Esophagus (tissue), 2 donors: ENCODE results near the gene RAET1E. TPM values are rescaled to one million over a fixed set of nuclear protein-coding genes. Genes with fewer than 3 reads are reported as not detected.
"Not testable (repeated sequence)": the region's sequence is repeated elsewhere in the genome, so short reads cannot be mapped to it uniquely, and the experiment has no call there.

Experiments used
- H3K27ac ChIP-seq, 2 donors: one replicate each; pipeline ENCODE4 v1.5.1; 2013; ENCODE audit warnings: low read depth in 2 of 2, mild to moderate bottlenecking in 2 of 2, inconsistent platforms in 1 of 2, low read length in 1 of 2, moderate library complexity in 1 of 2
- H3K27me3 ChIP-seq, 2 donors: one replicate each; pipeline ENCODE4 v1.6.1; 2013; ENCODE audit warnings: low read length in 2 of 2, control low read depth in 1 of 2, mild to moderate bottlenecking in 1 of 2; ENCODE audit not compliant: insufficient read depth in 2 of 2, control insufficient read depth in 1 of 2
- H3K36me3 ChIP-seq, 2 donors: one replicate each; pipeline ENCODE4 v1.6.1; 2013; ENCODE audit warnings: low read length in 1 of 2; ENCODE audit not compliant: control insufficient read depth in 2 of 2, insufficient read depth in 2 of 2
- H3K4me1 ChIP-seq, 2 donors: one replicate each; pipeline ENCODE4 v1.6.1; 2013; ENCODE audit warnings: low read length in 1 of 2; ENCODE audit not compliant: control insufficient read depth in 2 of 2, insufficient read depth in 2 of 2
- H3K4me3 ChIP-seq, 2 donors: one replicate each; pipeline ENCODE4 v1.5.1; 2013; ENCODE audit warnings: low read length in 2 of 2, mild to moderate bottlenecking in 2 of 2, low read depth in 1 of 2, moderate library complexity in 1 of 2
- H3K9me3 ChIP-seq, 2 donors: one replicate each; pipeline ENCODE4 v1.6.1; 2013; ENCODE audit warnings: mild to moderate bottlenecking in 2 of 2, low read depth in 1 of 2, low read length in 1 of 2, moderate library complexity in 1 of 2; ENCODE audit not compliant: control insufficient read depth in 2 of 2, insufficient read depth in 1 of 2
- WGBS, 2 donors: extraction: QIAGEN DNeasy Blood & Tissue Kit; methylation state at CpG; one replicate each; pipeline ENCODE4 v1.1.7; 2013; 5-methylcytosine and 5-hydroxymethylcytosine counted together
- polyA plus RNA-seq, 2 donors: library from polyadenylated mRNA; stranded (reverse); fragments of 200-250 nt; gene quantifications; one replicate each; pipeline ENCODE4 v1.2.3, GENCODE V29; 2013
- donor health status: healthy with polysubstance abuse.
- donor health status: Bipolar disorder and iron deficiency.

The RAET1E gene
- polyA plus RNA-seq, 2 donors = 25.1 to 72.5 TPM

DNA sequence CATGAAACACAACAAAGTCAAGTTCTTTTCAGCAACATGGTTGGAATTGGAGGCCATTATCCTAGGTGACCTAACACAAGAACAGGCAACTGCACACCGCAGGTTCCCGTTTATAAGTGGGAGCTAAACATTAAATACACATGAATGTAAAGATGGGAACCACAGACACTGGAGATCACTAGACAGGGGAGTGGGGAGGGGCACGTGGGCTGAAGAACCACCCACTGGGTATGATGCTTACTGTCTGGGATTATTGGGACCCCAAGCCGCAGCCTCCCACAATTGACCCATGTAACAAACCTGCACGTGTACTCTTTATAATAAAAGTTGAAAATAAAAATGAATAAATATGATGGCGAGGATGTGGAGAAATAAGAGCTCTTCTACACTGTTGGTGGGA, 33.6 kb upstream of the RAET1E start:
- Histone ChIP-seq H3K27ac (no peak overlapping the region), H3K4me3 (no peak overlapping the region), H3K27me3 (no peaks in the 10 kb centered on the region), H3K9me3 (no peaks in the 10 kb centered on the region), H3K36me3 (no peaks in the 10 kb centered on the region), H3K4me1 (no peaks in the 10 kb centered on the region)
- 72 to 80% methylated on average over 6 of the region's 6 CpGs for WGBS, 2 donors

DNA sequence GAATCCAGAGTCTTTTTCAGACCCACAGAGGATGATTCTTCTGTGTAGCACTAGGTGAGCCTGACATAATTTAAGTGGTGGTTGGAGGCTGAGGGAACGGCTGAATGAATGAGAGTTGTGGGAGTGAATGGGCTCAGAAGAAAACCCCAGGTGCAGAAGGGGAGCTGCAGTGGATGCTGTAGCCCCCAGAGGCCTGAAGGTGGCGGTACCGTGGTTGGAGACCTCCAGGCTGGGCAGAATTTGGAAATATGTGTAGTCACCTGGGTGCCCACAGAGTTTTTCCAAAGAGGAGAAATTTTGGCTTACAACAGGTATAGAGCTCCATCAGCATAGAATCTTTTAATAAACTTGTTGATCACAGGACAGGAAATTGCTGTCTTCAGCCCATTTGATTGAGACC, 31.5 kb upstream of the RAET1E start:
- no peaks in the 10 kb centered on the region for H3K27me3 ChIP-seq
- peaks cover 0 to 7% of the 10 kb centered on the region in 2 donors for H3K4me1 ChIP-seq
- H3K36me3 ChIP-seq = no peaks in the 10 kb centered on the region
- H3K9me3 ChIP-seq = no peaks in the 10 kb centered on the region
- H3K27ac ChIP-seq = no peak overlapping the region
- H3K4me3 ChIP-seq = no peak overlapping the region
- WGBS, 2 donors = 20 to 25% methylated on average over 3 of the region's 3 CpGs

- not testable (repeated sequence) for H3K36me3 ChIP-seq, H3K27ac ChIP-seq, H3K4me3 ChIP-seq, H3K27me3 ChIP-seq, H3K9me3 ChIP-seq
- H3K4me1 ChIP-seq = peaks cover 0 to 10% of the 10 kb centered on the region in 2 donors
- 79 to 88% methylated on average over 4 of the region's 4 CpGs for WGBS, 2 donors
These were observed 29.1 kb upstream of the RAET1E start for GRCh38 chr6:149927025-149927424.

GRCh38 chr6:149925974-149926777, 28.3 kb upstream of the RAET1E start:
- H3K36me3 ChIP-seq = no peaks in the 10 kb centered on the region
- 2 to 3% methylated on average over 29 to 31 of the region's 31 CpGs for WGBS, 2 donors
- peak overlapping the region; percentile 20 to 66 for H3K27ac ChIP-seq
- H3K4me1 ChIP-seq = peaks cover 0 to 12% of the 10 kb centered on the region in 2 donors
- peaks cover 0 to 1% of the 10 kb centered on the region in 2 donors for H3K9me3 ChIP-seq
- peak overlapping the region; percentile 48 to 66 for H3K4me3 ChIP-seq
- no peaks in the 10 kb centered on the region for H3K27me3 ChIP-seq

DNA sequence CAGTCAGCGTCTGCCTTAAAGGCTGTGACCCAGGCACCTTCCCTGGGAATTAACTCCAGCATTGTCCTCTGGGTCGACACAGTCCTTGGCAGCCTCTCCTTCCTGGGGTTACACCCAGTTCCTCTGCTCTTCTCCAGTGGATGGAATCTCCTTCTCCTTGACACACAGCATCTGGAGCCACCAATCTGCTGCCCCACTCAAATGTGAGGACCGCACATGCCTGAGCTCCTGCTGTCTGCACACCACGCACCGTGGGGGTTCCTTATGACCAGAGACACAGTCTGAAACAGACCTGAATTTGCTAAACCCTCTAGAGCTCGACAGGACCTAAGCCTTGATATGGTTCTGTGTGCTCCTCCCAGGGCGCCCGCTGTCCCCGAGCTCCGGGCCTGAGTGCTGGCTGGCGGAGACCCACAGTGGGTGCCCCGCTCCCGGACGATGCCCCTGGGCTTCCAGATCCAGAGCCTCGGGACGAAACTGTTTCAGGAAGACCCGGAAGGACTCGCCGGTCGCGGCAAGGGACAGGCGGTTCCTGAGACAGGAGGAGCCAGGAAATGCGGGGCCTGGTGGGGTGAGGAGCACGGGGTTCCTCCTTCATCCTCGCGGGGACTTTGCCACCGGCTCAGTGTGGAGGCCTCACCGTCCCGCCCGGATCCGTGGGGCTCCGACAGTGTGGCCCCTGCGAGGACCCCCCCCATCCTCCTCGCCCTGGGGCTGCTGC, 27.5 kb upstream of the RAET1E start:
- Histone ChIP-seq H3K4me1 (peaks cover 0 to 12% of the 10 kb centered on the region in 2 donors), H3K36me3 (no peaks in the 10 kb centered on the region), H3K4me3 (peak overlapping the region; percentile 48 to 66), H3K9me3 (peaks cover 0 to 1% of the 10 kb centered on the region in 2 donors), H3K27ac (peak overlapping the region; percentile 20 to 66), H3K27me3 (no peaks in the 10 kb centered on the region)
- 10 to 14% methylated on average over 33 to 34 of the region's 34 CpGs for WGBS, 2 donors

DNA sequence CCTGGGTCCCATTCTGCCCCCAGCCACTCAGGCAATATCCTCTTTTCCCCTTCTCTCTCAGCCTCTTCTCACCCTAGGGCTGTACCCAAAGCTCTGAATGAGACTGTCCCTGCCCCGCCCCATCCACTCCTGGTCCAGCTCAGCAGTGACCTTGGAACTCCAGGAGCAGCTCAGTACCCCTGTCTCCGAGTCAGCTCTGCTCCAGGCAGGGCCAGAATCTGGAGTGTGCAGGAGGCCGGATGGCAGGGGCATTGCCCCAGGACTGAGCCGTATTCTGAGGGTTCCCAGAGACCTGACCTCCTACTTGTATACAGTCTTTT, 27.0 kb upstream of the RAET1E start:
- Histone ChIP-seq H3K36me3 (no peaks in the 10 kb centered on the region), H3K27ac (peak overlapping the region in 1 of 2 donors; percentile 33), H3K9me3 (peaks cover 0 to 1% of the 10 kb centered on the region in 2 donors), H3K27me3 (no peaks in the 10 kb centered on the region), H3K4me1 (peaks cover 0 to 12% of the 10 kb centered on the region in 2 donors), H3K4me3 (no peak overlapping the region)
- WGBS, 2 donors = 75 to 77% methylated on average over 4 of the region's 4 CpGs

GRCh38 chr6:149924206-149924932, 26.5 kb upstream of the RAET1E start:
- WGBS, 2 donors = 78 to 82% methylated on average over 9 of the region's 9 CpGs
- H3K27ac ChIP-seq = peak overlapping the region in 1 of 2 donors; percentile 33
- H3K36me3 ChIP-seq = no peaks in the 10 kb centered on the region
- peaks cover 0 to 1% of the 10 kb centered on the region in 2 donors for H3K9me3 ChIP-seq
- peaks cover 0 to 12% of the 10 kb centered on the region in 2 donors for H3K4me1 ChIP-seq
- no peak overlapping the region for H3K4me3 ChIP-seq
- H3K27me3 ChIP-seq = no peaks in the 10 kb centered on the region

- 24 to 26% methylated on average over 33 of the region's 33 CpGs for WGBS, 2 donors
- Histone ChIP-seq H3K4me3 (peak overlapping the region; percentile 36 to 46), H3K9me3 (peaks cover 0 to 1% of the 10 kb centered on the region in 2 donors), H3K4me1 (peaks cover 0 to 12% of the 10 kb centered on the region in 2 donors), H3K27me3 (no peaks in the 10 kb centered on the region), H3K36me3 (no peaks in the 10 kb centered on the region), H3K27ac (no peak overlapping the region)
These were observed 25.5 kb upstream of the RAET1E start for GRCh38 chr6:149923327-149923986.
